Measurements from ENCODE around the gene KLHL11.

GRCh38 chr17:41822216-41823140, 42.7 kb downstream of the KLHL11 start:
- TF ChIP-seq FOXM1 (IDR thresholded peaks at IDR 0.05; ENCODE audit: low read depth) (no peak), SIN3A (IDR thresholded peaks at IDR 0.05; ENCODE audit: borderline replicate concordance, low read depth, low read length) (no peak), TEAD4 (IDR thresholded peaks at IDR 0.05; ENCODE audit: borderline replicate concordance, insufficient read depth) (no peak)
- TF ChIP-seq, protein P1, sequence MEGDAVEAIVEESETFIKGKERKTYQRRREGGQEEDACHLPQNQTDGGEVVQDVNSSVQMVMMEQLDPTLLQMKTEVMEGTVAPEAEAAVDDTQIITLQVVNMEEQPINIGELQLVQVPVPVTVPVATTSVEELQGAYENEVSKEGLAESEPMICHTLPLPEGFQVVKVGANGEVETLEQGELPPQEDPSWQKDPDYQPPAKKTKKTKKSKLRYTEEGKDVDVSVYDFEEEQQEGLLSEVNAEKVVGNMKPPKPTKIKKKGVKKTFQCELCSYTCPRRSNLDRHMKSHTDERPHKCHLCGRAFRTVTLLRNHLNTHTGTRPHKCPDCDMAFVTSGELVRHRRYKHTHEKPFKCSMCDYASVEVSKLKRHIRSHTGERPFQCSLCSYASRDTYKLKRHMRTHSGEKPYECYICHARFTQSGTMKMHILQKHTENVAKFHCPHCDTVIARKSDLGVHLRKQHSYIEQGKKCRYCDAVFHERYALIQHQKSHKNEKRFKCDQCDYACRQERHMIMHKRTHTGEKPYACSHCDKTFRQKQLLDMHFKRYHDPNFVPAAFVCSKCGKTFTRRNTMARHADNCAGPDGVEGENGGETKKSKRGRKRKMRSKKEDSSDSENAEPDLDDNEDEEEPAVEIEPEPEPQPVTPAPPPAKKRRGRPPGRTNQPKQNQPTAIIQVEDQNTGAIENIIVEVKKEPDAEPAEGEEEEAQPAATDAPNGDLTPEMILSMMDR (IDR thresholded peaks at IDR 0.05) = no peak
